ENCODE results near the gene ADA.

DNA sequence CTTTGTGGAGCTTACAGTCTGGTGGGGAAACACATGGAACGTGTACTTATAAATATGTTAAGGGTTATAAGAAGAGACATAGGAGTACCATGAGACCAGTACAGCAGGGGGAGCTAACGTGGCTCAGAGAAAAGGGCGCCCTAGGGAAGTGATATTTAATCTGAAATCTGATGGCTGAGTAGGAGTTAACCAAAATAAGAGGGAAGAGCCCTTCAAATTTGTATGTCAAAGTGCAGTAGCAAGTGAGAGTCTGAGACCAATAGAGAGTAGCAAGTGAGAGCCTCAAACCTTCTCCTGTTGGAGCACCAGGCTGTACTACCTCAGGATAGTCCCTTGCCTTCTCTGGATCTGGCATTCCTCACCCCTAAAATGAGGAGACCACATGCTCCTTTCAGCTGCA lies 75.2 kb downstream of the ADA start:
- TF ChIP-seq POLR2A (IDR thresholded peaks at IDR 0.05): no peak
- TF ChIP-seq, protein P1, sequence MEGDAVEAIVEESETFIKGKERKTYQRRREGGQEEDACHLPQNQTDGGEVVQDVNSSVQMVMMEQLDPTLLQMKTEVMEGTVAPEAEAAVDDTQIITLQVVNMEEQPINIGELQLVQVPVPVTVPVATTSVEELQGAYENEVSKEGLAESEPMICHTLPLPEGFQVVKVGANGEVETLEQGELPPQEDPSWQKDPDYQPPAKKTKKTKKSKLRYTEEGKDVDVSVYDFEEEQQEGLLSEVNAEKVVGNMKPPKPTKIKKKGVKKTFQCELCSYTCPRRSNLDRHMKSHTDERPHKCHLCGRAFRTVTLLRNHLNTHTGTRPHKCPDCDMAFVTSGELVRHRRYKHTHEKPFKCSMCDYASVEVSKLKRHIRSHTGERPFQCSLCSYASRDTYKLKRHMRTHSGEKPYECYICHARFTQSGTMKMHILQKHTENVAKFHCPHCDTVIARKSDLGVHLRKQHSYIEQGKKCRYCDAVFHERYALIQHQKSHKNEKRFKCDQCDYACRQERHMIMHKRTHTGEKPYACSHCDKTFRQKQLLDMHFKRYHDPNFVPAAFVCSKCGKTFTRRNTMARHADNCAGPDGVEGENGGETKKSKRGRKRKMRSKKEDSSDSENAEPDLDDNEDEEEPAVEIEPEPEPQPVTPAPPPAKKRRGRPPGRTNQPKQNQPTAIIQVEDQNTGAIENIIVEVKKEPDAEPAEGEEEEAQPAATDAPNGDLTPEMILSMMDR (IDR thresholded peaks at IDR 0.05 in 4 of 5, conservative IDR thresholded peaks at IDR 0.05 in 1 of 5): peak; percentile 4 to 50 (median 37)
